MV-4-11 (cell line): ENCODE measurements around the gene KCNIP3.

Experiments used
- DNase-seq: peaks from one replicate; lab custom pipeline; 2025; lab: John Stamatoyannopoulos, UW

Gene KCNIP3

DNA sequence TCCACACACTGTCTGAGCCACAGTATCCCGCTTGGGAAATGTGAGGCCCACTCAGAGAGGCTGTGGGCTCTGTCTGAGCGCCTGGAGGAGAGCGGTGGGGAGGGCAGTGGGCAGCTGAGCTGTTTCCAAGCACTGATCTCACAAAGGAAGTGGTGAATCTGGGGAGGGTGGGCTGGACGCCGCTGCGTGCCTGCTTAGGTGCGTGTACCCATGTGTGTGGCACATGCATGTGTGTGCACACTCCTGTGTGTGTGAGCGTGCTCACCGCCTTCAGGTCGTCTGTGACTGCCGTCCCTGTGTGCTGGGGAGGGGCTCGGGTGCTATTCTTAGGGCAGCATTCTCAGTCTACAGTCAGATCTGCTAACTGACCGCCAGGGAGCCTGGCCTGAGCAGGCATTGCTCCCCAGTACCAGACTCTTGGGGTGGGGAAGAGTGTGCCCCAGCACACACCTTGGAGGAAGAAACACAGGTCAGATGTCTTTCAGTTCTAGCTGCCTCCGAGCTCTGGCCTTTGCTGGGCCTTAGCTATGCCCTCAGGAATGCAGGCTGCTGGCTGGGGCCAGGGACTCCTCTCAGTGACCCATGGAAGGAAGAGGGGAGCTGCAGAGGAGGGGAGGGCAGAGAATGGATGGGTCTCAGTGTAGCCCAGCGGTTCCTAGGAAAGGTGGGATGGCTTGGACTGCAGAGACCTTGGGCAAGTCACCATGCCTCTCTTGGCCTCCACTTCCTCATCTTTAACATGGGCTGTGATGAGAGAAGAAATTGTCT, 31.4 kb downstream of the KCNIP3 start:
- DNase-seq = no peak

DNA sequence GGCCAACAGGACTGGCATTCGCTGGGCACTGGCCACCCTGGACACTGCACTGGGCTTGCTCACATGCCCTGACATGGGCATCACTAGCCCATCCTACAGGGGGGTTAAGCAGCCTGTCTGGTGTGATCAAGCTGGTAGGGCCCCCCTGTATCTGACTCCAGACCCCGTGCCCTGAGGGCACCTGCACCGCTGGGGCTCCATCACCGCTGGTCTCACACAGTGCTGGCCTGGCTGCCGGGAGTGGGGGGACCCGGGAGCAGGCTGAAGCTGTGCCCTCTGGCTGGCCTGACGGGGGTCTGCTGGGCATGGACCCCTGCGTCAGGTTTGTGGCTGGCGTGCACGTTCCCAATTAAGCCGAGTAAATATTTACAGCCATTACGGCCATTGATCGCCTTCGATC, 32.3 kb downstream of the KCNIP3 start:
- DNase-seq = no peak

DNA sequence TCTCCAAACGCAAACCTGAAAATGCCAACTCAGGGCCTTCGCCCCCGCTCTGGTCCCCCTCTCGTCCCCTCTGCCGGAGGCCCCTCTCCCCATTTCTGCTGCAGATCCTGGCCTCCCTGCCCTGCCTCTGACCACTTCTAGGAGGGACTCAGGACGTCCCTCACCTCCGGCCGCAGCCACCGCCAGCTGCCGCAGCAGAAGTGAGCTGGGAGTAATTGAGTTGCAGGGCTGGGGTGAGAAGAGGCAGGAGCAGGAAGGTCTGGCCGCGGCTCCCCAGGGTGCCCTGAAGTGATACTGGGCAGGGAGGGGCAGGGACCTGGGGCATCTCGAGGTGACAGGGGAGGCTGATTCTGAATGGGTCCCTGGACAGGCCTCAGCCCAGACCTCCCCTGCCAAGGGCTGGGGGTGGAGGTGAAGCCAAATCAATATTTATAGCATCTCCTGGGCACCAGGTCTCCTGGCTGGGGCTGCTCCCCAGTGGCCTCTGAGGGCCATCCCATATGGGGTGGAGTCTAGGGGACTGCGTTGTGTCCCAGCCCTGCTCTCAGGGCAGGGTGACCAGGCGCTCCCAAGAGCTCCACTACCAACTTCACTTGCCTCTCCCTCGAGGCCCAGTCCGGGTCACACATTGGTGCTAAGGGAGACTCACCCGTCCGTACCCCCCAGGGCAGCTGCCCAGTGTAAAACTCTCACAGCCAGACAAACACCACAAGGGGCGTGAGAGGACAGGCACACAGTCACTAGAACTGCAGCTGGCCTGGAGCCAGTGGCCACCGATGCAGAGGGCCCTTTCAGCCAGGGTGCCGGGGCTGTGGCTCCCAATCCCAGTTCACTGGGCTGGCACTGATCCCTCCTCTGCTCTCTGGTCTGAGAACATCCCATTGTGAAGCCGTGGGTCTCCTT, 33.0 kb downstream of the KCNIP3 start:
- no peak for DNase-seq

DNA sequence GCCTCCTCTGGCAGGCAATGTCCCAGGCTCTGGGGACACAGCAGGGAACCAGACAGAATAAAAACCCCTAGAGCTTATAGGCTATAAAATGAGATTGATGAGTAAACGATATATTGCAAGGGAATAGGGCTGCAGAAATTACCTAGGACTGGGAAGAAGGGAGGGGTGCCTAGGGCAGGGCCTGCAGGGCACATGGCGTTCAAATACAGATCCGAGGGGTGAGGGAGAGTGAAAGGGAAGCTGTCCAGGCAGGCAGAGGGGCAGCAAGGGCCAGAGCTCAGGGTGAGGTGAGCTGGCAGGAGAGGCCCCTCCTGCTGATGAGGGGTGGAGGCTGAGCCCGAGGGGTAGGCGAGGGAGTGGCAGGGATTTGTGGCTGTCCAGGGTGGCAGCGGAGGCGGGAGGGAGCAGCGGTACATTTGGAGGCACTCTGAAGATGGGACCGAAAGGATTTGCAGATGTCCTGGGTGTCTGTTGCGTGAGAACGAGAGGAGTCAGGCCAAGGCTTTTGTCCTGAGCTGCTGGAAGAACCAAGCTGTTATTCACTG, 33.7 kb downstream of the KCNIP3 start:
- DNase-seq = no peak

DNA sequence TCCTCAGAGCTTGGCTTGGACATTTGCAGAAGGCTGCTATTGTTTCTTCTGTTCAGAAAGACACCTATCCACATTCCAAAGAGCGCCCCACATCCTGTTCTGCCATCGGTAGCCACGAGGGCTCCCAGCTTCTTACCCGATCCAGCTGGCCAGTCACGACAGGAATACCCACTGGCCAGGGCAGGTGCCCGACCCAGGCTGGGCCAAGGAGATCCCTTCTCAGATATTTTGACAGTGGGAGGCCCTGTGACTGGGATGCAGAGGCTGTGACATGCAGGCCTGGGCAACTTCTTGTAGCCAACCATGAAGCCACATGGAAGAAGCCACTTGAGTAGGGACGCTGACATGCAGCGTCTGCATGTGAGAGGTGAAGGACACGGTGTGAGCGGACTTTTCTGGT, 34.5 kb downstream of the KCNIP3 start:
- DNase-seq = no peak

DNA sequence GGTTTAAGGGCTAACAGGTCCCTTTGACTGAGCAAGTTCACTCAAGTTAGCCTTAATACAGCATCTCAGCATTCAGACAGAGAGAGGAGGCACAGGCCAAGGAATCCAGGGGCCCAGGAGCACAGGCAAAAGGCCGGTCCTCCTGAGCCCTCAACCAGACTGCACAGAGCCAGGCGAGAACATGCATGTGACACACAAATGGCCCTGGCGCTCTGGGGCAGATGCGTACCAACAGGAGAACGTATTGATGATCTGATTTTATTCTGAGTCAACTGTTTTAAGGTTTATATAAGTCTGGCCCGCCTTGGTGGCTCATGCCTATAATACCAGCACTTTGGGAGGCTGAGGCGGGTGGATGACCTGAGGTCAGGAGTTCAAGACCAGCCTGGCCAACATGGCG, 34.9 kb downstream of the KCNIP3 start:
- DNase-seq = no peak

DNA sequence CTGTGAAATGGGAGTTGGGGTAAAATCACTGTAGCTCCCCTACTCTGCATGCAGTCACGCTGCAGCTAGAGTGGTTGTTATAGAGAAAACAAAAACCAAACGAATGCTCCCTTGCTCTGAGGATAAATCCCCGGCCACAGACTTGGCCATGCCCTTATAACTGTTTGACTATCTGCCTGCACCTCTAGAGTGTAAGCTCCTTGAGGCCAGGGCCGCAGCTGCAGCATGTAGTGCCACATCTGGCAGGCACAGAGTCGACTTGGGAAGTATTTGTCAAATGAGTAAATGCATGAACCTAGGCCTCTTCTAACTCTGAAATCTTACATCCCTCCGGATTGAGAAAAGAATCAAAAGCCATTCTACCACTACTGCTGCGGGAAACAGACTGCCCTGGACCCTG, 35.9 kb downstream of the KCNIP3 start:
- DNase-seq = no peak

DNA sequence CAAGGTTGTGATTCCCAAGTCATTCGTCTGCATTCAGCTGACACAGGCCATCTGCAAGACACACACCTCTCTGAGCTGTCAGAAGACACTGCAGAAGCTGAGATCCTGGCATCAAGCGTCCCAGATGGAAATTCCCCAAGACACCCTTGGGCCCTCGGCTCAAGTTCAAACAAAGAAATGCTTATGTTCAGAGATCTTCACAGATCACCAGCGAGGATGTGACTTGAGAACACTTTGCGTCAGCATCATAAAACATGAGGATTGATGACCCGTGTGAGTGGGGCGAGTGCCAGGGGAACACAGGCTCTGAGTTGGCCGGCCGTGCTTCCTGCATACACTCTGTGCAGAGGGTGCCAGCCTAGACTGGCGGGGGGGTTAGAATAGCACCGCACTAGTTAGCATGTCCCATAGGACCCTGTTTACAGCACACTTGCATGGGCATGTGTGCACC, 36.8 kb downstream of the KCNIP3 start:
- DNase-seq = no peak

DNA sequence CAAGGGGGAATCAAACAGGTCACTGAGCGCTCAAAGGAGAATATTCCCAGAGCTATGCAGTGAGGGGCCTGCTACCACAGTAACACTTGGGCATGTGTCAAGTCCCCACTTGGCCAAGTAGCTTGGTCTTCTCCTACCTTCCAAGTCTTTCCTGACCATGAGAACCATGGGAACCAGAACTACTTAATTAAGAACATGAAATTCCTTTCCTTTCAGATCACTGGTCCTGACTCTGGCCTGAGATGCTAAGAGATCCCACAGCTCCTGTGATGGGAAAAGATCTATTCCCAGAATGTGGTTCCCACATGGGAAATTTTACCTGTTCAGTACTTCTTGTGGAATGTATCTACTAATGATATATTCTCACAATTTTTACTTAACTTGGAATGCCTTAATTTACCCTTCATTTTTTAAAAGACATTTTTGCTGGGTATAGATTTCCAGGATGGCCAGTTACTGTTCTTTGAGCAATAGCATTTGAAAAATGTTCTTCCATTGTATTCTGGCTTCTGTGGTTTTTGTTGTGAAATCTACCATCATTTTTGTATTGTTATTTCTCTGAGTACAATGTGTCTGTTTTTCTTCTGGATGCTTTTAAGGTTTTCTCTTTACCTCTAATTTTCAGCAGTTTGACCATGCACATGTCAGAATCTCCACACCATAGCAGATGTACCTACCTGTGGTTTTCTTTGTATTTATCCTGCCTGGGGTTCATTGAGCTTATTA, 37.9 kb downstream of the KCNIP3 start:
- no peak for DNase-seq

DNA sequence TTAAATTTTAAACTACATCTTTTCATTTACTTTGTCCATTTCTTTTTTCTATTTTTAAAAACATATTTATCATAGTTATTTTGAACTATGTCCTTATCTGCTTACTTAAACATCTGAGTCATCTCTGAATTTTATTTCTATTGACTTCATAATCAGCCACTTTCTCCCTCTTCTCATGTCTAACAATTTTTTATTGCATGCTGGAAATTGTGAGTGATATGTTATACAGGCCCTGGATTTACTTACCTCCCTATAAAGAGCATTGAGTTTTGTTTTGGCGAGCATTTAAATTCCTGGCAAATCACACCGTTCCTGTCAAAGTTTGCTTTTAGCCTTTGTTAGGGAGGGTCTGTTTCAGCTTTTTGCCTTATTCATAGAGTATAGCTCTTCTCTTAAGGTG, 39.3 kb downstream of the KCNIP3 start:
- no peak for DNase-seq

DNA sequence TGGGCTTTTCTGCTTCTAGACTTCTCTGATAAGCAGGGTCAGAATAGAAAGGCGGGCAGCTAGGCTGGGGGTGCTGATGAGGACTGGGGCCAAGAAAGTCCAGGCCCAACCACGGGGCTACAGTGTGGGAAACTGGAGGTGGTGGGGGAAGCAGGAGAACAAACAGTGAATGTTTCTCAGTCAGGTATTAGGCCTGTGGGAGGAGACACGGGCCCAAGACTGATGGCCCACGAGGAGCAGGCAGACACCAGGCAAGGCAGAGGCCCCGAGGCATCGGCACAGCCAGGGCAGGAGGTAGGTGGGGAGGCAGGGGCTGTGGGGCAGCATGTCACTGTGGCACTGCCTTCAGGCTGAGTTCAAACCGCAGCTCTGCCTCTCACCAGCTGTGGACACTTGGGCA, 40.7 kb downstream of the KCNIP3 start:
- no peak for DNase-seq

DNA sequence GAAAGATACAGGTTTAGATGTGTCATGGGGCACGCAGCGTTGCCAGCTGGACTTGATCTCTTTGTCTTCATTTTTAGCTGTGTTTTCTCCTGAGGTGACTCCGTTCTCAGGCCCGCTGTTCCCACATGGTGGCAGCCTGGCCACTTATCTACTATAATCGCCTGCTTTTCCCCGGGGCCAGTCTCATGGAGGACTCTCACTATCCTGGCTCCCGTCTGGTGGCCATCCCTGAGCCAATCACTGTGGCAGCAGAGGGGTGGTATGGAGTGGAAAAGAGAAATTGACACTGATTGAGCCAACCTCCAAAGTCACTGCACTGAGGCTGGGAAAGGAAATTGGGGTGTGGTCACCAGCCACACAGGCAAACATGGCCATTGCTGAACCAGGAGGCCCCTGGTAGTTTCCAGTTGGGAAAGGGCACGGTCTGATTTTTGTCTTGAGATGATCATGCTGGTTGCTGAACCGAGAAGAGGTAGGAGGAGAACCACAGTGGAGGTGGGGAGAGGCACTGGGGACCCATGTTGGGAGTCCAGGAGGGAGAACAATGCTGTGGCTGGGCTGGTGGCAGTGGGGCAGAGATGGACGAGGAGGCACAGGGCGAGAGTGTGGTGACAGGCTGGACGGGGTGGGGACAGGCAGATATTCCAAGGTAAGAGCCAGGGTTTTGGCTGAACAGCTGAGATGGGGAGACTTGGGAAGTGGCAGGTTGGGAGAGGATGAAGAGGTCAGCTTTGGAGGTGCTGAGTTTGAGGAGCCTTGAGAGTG, 45.6 kb downstream of the KCNIP3 start:
- no peak for DNase-seq

DNA sequence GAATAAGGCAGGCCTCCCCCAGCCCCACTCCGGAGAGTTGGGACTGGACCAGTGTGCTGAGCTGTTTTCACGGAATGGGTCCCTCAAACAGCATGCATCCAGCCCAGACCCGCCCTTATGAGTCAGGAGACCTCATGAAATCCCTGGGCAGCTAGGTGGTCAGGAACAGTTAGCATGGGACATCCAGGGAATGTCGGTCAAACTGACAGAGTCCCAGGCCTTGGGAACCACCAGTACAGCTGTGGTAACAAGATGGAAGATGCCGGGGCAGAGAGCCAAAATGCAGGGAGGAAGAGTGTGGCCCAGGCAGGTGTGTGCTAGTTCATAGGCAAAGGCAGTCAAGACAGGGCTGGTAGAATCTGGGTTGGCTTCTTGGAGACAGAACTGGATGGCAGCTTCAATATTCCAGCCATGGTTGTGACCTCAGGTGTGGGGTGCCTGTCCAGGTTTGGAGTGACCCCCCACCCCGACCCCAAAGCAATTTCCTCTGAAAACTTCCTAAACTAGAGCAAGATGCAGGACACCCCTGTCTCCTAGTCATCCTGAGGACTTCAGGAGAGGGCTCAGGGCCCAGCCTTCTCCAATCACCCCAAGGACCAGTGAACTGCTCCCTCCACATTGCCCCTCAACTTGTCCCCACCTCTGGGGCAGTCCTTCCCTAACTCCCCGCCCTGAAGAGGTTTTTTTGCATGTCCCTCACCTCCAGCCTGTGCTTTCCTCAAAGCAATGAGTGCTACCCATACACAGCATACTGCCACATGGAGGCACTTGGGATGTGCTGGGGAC, 46.5 kb downstream of the KCNIP3 start:
- DNase-seq = no peak

DNA sequence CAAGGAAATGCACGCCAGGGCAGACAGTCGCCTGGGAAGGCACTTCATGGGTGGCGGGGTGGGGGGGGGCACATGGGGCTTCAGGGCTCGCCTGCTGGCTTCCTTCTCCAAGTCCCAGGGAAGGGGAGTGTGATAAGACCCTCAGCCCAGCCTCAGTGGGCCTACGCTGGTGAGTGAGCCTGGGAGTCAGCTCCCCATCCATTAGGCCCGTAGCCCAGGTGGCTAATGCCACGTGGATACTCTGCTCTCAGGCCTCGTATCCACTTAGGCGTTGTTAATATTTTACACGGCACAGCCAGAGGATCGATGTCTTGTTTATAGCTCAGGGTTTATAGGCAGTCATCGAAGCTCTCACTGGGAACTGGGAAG, 47.1 kb downstream of the KCNIP3 start:
- DNase-seq = no peak

DNA sequence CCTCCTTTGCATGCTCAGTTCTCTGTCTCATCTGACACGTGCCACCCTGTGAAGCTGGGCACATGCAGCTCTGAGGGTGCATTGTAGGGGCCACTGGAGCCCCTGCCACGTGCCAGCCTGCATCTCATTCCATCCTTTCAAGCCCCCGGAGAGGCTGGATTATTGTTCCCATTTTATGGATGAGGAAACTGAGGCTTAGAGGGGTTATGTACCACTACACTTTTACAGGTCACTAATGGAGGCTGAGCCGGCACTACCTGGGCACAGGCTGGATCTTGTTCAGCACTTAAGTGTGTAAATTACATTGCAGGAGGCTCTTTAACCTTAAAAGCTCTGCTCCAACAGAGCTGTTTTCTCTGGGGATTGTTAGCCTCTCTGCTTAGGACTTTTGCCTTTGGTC, 47.5 kb downstream of the KCNIP3 start:
- no peak for DNase-seq

DNA sequence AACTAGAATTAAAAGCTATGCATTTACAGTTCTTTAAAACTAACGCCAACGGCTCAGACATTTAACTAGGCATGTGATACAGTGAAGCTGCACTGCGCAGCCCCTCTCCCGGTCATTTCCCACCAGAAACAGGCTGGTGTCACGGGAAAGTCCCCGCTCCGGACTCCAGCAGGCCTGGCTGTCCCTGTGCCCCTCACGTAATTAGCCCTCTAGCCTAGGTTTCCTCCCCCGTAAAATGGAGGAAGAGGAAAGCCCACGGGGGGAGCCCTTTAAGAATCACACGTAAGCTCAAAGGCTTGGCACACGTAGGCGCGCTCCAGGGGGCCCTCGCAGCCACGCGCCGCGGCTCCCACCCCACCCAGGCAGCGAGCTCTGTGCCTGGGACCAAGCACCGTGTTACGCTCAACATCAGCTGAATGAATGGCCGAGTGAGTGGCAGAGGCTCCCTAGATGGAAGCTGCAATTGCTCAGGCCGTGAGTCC, 48.0 kb downstream of the KCNIP3 start:
- DNase-seq = no peak

DNA sequence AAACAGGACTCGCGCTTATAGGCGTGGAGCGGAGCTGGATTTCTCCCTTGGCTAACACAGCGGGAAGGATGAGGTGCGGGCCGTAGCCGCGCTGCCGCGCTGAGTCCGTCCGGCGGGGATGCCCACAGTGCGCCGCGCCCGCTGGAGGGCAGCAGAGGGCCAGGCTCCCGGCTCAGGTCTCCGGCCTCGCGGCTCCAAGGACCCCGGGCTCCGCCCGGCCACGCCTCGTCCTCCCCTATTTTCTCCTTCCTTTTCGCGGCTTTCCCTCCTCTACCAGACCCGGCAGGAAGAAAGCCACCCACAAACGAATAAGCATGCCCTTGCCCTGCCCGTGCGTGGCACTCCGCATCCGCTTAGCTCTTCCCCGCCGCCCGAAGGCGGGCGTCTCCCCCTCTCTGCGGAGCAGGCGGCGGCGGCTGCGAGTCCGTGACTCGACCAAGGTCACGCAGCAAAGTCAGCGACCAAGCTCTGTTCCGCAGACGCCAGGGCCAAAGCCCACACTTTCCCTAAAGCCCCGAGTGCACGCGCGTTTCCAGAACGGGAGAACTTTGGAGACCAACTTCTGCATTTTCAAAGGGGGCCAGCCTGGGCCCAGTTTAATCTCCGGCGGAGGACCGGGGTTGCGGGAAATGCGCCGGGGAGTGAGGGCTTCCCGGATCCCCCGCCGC, 48.5 kb downstream of the KCNIP3 start:
- peak; percentile 50 for DNase-seq

DNA sequence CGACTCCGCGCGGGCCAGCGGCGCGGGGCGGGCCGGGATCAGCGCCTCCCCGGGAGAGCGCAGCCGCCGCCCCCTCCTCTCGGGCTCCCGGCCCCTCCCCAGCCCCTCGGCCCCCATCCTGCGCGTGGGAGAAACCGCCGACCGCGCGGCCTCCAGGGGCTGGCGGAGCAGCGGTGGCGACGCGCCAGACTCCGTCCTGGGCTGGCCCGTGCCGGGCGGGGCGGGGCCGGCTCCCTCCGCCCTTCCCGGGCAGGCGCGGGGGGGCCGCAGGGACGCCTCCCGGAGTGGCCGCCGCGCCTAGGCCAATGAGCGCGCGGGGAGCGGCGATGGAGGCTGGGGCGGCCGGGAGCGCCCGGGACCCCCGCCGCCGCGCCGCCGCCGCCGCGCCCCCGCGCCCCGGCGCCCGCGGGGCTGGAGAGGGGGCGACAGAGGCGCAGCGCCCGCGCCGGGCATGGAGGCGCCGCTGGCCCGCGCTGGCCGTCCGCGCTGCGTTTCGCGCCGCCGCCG, 49.1 kb downstream of the KCNIP3 start:
- no peak for DNase-seq

DNA sequence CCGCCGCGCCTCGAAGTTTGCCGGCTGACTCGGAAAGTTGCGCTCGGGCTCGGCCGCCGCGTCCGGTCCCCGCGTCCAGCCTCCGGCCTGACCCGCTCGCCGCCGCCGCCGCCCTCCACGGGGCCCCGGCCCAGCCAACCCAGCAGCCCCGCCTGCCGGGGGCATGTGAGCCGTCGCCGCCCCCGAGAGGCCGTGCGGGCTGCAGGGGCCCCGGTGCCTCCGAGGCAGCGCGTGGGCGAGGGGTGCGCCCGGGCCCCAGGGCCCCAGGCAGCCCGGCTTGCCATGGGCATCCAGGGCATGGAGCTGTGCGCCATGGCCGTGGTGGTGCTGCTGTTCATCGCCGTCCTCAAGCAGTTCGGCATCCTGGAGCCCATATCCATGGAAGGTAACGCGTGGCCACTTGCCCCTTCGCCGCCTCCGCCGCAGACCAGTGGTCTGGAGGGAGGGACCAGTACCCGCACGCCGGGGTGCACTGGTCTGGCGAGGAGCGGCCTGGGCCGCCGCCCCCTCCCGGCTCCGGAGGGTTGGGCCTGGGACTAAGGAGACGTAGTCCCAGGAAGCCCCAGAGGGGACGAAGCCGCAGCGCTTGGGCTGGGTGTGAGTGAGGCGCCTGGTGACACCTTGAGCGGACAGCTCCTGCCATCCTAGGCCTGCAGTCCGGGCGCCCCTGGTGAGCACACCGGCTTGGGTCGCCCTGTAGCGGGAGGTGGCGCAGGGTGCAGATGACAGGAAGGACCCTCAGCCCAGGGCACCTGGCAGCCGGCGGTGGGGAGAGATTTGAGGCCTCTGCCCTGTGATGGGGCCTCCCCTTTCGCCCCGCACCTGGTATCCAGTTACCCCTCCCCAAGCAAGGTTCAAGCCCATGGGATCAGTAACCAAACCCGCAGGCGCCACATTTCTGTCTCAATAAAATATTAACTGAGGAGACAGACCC, 49.9 kb downstream of the KCNIP3 start:
- no peak for DNase-seq
